ENCODE data around the gene GPANK1. TPM values are rescaled to one million over a fixed set of nuclear protein-coding genes. Genes with fewer than 3 reads are reported as not detected.

Gene GPANK1
- total and polyA plus RNA-seq, 9 of the 15 experiments (the other 6 are each of a cell fraction or from before 2014, with no cell fraction given), result 32.2 to 111 (median 46.3) TPM

DNA sequence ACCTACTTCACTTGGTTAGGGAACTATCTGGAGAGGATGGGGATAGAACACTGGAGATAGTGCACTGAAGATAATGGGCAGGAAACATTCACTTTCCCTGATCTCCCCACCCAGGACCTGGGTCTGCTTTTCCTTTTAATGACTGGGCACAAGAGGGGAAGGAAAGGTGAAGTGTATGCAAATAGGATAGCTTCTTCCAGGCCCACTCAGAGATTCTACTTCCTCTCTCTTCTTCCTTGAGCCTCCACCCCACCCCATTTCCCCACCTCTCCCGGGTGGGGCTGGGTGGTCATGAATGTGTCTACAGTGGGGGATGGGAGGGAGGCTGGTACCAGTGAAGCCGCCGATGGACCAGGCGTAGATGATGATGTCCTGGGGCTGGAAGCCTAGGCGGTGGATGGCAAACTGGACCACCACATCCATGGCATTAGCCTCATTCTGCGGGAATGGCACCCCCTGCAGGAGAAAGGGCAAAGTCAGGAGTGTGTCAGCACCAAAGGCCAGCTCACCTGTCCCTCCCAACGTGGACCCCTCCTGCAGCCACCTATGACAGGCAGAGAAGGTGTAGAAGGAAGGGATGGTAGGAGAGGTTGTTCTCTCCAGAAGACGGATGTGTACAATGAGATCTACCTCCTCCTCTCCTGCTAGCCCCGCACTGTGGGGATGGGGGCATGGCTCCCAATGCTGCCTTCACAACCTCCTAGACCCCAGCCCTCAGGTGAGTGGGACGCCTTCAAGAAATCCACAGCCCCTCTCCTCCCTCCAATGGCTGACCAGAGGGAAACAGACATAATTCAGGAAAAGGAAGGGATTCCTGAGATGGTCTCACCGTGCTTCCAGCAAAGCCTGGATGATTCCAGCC is 24.7 kb upstream of the GPANK1 start (continued):
- TF ChIP-seq, protein P1, sequence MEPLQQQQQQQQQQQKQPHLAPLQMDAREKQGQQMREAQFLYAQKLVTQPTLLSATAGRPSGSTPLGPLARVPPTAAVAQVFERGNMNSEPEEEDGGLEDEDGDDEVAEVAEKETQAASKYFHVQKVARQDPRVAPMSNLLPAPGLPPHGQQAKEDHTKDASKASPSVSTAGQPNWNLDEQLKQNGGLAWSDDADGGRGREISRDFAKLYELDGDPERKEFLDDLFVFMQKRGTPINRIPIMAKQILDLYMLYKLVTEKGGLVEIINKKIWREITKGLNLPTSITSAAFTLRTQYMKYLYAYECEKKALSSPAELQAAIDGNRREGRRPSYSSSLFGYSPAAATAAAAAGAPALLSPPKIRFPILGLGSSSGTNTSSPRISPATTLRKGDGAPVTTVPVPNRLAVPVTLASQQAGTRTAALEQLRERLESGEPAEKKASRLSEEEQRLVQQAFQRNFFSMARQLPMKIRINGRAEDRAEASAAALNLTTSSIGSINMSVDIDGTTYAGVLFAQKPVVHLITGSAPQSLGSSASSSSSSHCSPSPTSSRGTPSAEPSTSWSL (CRISPR knock-in tag; IDR thresholded peaks at IDR 0.05; ENCODE audit: borderline replicate concordance), result 0 out of 2 replicates have a peak, but pooled peaks have one; percentile 11
- TF ChIP-seq AFF4 (CRISPR knock-in tag; IDR thresholded peaks at IDR 0.05) (no peak), ATF6 (CRISPR knock-in tag; IDR thresholded peaks at IDR 0.05) (no peak), RUNX1 (IDR thresholded peaks at IDR 0.05; ENCODE audit: low read depth) (peak; percentile 45; the same call in 1 of the 2 replicates), NCOA4 (IDR thresholded peaks at IDR 0.05; ENCODE audit: partially characterized antibody) (no peak), ZNF41 (CRISPR knock-in tag; conservative IDR thresholded peaks at IDR 0.05) (no peak), RCOR1 (IDR thresholded peaks at IDR 0.05; ENCODE audit: borderline replicate concordance in 1 of 2, low read depth in 2 of 2, low read length in 2 of 2) (0 out of 4 replicates have a peak, but pooled peaks of 1 of the 2 experiments have one; percentile 48), TSC22D4 (tag; IDR thresholded peaks at IDR 0.05) (no peak), PHTF2 (CRISPR knock-in tag; IDR thresholded peaks at IDR 0.05) (no peak), DPF2 (IDR thresholded peaks at IDR 0.05) (no peak), TCFL5 (CRISPR knock-in tag; conservative IDR thresholded peaks at IDR 0.05) (no peak), ATF2 (CRISPR knock-in tag; IDR thresholded peaks at IDR 0.05) (no peak), MED1 (CRISPR knock-in tag; IDR thresholded peaks at IDR 0.05; ENCODE audit: borderline replicate concordance) (no peak), TCF7 (IDR thresholded peaks at IDR 0.05; ENCODE audit: borderline replicate concordance) (no peak), EGR1 (conservative IDR thresholded peaks at IDR 0.05) (no peak), ZNF507 (tag; conservative IDR thresholded peaks at IDR 0.05) (no peak), PHB (CRISPR knock-in tag; IDR thresholded peaks at IDR 0.05) (no peak; the same call in 1 of the 2 replicates), KDM2B (CRISPR knock-in tag; IDR thresholded peaks at IDR 0.05) (no peak), HDAC6 (IDR thresholded peaks at IDR 0.05; ENCODE audit: low read depth, low read length) (no peak), NFRKB (IDR thresholded peaks at IDR 0.05; ENCODE audit: low read depth) (no peak)
